HG03565 (cell line): ENCODE results near the gene G2E3.
"Not testable (repeated sequence)": the region's sequence is repeated elsewhere in the genome, so short reads cannot be mapped to it uniquely, and the experiment has no call there.

ENCODE experiments used
- ATAC-seq: cut with Tn5 transposase; IDR thresholded peaks from one replicate; pipeline ENCODE4 v1.9.1; 2021; ENCODE audit warnings: mild to moderate bottlenecking, moderate library complexity; ENCODE audit not compliant: unreplicated experiment

Gene G2E3, protein sequence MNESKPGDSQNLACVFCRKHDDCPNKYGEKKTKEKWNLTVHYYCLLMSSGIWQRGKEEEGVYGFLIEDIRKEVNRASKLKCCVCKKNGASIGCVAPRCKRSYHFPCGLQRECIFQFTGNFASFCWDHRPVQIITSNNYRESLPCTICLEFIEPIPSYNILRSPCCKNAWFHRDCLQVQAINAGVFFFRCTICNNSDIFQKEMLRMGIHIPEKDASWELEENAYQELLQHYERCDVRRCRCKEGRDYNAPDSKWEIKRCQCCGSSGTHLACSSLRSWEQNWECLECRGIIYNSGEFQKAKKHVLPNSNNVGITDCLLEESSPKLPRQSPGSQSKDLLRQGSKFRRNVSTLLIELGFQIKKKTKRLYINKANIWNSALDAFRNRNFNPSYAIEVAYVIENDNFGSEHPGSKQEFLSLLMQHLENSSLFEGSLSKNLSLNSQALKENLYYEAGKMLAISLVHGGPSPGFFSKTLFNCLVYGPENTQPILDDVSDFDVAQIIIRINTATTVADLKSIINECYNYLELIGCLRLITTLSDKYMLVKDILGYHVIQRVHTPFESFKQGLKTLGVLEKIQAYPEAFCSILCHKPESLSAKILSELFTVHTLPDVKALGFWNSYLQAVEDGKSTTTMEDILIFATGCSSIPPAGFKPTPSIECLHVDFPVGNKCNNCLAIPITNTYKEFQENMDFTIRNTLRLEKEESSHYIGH

DNA sequence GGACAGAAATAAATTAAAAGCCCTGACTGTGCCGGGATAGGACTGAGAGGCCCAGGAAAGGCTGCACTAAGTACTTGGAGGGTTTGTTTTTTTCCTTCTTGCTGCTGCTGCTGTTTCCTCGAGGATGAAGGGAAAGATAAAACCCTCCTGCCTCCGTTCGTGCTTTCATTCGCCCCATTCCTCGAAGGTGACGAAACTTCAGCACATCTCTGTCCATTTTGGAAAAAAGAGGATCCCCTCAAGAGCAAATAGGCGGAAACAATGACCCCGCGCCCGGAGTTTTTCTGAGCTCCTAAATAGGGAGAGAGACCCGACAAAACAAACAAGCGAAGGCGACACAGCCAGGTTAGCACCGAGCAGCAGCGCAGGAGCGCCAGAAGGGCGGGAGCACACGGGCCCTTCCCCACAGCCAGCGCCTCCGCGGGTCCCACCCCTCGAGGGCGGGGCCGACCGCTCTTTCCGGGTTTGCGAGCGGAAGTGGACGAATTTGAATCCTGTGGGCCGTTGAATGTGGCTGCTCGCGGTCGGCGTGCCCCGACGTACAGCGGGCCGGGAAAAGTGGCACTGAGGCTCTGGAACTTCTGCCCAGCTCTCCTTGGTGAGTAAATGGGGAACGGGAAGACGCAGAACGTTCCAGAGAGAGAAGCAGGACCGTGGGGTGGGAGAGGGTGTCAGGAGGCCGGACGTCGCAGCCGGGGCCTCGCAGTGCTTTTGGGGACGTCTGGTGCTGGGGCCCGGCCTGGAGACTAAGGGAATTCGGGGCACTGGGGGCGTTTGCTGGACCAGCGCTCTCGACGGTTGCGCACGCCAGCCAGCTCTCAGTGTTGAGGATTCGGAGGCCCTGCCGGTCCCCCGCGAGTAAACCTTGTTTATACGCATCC lies at the start of gene G2E3:
Gene G2E3 (plus strand): TSS at position 484 of the 881 bp plus-strand sequence. CDS start 21,922 bp downstream, outside the sequence.
- ATAC-seq = peak; percentile 99

DNA sequence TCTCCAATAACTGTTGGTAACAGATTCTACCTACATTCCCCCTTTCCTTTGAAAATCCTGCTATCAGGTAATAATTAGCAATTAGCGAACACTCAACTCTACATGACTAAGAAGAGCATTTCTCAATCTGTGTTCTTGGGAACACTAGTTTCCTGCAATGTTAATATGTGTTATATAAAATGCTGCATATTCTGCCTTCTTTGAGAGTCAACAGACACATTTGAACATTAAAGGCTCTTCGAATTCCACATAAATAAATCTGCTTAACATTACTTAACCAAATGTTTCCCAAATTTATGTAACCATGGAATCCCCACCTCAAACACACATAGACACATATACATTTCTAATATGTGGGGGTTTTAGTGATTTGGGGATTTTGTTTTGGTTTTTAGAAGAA lies 41.2 kb upstream of the G2E3 start:
- ATAC-seq = no peak

DNA sequence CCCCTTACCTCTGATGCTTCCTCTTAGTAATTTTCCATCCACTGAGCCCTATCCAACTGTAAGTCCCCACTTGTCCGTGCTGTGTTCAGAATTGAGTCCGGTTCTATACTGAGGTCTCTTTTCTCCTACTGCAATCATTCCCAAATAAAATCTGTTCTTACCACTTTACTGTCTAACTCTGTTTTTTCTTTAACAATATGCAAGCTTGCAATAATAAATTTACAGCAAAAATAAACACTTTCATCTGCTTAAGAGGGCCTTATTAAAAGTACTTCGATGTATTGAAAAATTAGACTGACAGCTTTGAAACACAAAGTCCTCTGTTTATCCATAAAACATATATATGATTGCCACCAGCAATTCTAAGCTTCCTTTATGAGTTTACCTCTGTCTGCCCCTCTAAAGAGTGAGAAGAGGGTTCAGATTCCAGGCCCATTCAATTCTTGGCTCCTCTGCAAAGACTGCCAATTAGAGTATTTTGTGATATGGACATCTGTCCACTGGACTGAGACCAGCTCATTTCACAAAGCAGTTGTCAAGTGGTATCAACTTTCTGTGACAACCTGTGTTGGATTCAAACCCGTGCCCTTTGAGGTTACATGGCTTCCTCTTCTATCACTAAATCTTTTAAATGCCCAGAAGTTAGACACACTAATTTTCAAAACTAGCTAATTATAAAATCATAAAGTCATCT lies 39.9 kb upstream of the G2E3 start:
- ATAC-seq = no peak

DNA sequence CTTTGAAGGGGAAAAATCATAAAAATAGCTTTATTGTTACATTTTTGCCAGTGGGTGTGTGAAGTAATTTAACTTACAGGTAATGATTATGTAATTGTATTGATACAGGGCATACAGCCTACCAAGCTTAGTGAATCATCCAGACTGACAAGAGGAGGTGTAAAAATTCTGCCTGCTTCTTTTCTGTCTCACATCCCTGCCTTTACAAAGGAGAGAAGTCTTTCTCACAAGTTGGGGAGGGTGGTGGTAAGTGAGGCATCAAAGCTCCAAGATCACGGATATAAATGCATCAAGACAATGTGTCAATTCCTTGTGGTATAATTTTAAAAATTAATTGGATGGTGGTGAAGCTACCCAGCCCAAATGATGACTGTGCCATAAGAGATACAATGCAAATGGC lies 39.0 kb upstream of the G2E3 start:
- ATAC-seq = no peak

DNA sequence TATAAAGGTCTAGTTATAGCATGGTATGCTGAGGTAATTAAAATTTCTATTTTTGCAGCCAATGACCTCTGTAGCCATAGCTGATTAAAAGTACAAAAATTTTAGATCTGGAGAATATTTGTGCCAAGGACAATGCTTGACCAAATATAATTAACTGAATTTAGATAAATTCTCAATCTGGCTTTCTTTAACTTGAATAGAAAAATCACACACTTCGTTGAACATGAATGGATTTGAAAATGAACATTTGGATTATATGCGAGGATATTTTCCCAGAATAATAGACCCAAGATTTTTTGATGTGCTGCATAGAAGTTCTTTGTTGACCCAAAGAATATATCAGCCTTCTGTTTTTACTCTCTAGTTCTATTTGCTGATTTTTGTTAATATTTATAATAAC lies 38.4 kb upstream of the G2E3 start:
- no peak for ATAC-seq

DNA sequence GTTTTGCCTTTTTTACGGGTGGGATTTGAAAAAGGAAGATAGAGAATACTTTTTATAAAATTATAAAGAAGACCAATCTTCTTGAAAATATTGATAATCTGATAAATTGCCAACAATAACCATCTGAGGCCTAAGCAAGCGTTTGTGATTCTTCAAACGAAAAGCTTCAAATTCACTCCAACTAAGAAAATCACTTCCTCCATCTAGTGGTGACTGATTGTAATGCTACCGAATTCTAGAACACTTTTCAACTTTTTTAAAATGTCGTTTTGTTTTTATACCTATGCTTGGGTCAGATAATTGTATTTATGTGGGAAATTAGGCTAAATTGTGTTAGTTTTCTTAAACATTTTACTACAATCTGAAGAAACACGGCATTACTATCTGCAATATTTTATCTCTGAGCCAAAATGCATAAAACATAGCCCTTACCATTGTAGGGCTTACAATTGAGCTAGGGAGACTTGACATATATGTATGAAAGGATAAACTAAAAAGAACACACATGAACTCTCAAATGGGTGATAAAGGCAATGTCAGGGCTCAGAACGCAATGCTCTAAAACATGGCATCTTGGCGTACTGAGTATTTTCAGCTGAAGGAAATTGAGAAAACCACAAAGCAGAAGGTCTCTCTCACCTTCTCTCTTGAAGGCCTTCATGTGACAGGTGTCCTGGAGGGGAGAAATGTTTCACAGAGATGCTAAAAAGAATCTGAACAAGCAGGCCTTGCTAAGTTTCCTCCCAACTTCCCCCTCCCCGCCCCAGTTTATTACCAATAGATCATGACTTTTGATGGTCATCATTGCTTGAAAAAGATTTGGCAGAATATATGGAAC lies 36.8 kb upstream of the G2E3 start:
- peak; percentile 69 for ATAC-seq

DNA sequence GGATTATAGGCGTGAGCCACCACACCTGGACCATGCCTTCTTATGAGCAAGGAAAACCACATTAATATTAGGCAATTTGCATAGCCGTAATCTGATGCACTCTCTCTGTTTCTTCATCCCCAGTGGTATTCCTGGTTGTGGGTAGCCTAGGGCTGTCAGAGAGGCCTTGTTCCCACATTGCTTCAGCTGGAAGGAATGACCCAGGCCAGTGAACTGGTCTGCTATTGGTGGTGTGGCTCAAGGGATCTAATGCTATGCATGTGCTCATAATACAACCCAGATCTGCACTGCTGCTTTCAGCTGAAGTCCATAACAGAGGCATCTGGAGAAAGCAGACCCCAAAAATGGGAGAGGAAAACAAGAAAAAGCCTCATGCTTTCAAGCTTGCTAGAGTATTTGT lies 33.1 kb upstream of the G2E3 start:
- no peak for ATAC-seq

DNA sequence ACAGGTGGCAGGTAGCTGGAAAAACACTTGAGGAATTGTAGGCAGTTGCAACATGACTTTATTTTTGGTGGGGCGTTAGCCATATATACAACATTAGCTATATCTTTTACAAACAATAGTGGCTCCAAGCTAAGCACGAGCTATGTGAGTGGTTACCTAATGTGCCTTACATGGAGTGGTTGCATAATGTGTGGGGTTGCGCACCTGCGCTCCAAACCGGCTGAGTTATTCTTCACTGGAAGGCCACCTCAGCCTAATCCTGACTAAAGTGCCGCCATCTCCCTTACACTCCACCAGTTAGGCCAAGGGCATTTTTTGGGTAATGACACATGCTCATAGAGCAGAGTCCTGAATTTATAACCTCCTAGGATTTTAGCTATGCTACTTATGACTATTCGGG lies 31.8 kb upstream of the G2E3 start:
- ATAC-seq = no peak

DNA sequence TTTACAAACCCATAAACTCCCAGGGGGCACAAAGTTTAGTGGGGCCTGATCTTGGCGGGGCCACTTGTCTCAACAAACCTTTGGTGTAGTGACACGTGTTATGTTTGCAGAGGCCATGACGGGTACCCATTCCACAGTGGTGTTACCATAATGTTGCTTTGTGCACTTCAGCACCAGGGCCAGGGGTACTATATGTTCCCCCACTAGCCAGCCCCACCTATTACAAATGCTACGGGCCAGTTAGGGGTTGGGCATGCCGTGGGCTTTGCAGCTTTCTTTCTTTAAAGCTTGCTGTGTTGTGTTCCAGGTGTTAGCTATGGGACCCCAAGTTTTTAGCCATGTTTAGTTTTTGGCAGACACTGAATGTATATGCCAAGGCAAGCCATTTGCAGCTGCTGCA lies 30.8 kb upstream of the G2E3 start:
- no peak for ATAC-seq

DNA sequence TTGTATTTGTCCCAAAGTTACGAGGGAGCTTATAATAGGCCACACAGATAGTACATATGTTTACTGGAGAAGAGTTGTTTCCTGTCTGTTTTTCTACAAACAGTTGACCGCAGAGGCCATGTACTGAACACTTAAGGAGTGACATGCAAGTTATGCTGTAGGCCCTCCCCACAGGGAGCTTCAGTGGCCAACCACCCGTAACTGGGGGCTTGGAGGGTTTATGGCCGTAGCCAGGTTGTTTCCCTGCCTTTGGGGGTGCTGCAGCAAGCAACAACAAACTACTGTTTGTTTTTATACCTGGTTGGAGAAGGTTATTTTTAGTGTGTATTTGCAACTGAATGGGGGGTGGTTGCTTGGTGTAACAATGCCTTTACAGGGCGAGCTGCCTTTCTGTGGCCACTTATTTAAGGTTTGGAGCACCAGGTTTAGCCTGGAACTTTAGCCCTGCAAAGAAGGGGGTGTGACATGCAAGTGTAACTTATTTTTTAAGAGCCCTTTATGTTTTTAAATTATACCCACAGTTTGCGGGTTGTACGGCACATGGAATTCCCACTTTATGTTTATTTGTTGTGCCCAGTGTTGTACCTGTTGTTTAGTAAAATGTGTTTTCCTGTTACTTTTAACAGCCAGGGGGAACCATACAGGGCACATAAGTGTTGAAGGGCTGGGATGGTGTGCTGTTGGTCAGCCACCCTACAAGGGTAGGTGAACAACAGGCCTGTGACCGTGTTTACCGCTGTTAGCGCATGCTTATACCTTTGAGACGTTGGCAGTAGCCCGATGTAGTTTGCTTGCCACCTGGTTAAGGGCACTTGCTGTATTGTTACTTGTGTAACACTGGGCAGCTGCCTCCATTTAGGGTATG lies 29.9 kb upstream of the G2E3 start:
- ATAC-seq = no peak

DNA sequence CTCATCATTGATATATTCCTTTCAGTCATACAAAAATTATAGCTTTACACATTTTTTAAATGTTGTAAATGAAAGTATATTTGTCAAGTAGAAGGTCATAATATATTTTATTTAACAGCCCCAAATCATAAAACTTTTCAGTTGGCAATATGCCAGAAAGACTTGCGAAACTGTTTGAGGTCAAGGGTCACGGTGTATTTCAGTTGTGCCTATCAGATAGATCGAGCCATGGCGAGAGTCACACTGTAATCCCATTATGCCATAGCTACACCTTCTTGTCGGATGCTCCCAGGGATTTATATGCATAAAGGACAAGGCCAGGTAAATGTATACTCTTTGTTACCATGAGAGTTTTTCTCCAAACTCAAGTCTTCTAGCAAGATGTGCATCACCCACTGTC lies 26.7 kb upstream of the G2E3 start:
- no peak for ATAC-seq

DNA sequence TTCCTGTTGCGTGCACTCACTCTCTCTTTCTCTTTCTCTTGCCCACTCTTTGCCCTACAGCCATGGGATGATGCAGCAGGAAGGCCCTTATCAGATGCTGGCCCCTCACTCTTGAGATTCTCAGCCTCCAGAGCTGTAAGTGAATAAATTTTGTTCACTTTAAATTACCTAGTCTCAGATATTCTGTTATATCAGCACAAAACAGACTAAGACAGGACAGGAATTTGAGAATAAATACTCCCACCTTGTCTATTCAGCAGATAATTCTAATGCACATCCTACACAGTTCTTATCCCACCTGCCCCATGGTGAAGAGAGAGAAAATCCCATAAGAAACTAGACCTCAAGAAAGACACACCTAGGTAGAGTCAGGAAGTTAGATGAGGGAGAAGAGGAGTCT lies 25.8 kb upstream of the G2E3 start:
- no peak for ATAC-seq

DNA sequence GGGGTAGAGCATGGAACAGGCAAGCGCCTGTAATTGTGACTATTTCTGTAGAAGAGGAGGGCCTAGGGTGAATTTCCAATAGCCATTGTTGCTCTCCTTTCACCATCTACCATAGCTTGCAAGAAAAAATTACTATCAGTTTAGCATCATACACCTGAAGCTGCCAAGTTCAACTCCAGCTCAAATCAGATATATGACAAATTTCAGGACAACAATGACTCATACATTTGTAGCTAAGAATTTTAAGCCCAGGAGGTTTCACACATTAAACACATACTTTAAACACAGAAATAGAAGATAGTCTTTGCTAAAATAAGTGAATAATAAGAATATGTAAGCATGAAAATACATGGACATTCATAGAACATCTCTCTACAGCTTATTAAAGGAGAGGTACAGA lies 17.6 kb upstream of the G2E3 start:
- ATAC-seq = no peak

DNA sequence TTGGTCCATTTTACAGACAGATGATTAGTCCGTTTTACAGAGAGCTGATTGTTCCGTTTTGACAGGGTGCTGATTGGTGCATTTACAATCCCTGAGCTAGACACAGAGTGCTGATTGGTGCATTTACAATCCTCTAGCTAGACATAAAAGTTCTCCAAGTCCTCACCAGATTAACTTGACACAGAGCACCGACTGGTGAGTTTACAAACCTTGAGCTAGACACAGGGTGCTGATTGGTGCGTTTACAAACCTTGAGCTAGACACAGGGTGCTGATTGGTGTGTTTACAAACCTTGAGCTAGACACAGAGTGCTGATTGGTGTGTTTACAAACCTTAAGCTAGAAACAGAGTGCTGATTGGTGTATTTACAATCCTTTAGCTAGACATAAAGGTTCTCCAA lies 12.2 kb upstream of the G2E3 start:
- ATAC-seq = not testable (repeated sequence)

DNA sequence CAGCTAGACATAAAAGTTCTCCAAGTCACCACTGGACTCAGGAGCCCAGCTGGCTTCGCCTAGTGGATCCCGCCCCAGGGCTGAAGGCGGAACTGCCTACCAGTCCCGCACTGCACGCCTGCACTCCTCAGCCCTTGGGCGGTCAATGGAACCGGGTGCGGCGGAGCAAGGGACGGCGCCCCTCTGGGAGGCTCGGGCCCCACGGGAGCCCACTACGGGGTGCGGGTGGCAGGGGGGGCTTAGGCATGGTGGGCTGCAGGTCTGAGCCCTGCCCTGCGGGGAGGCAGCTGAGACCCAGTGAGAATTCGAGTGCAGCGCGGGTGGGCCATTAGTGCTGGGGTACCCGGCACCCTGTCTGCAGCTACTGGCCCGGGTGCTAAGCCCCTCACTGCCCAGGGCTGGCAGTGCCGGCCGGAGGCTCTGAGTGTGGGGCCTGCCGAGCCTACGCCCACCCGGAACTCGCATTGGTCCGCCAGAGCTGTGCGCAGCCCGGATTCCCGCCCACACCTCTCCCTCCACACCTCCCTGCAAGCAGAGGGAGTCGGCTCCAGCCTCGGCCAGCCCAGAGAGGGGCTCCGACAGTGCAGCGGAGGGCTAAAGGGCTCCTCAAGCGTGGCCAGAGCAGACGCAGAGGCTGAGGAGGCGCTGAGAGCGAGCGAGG lies 11.4 kb upstream of the G2E3 start:
- no peak for ATAC-seq

DNA sequence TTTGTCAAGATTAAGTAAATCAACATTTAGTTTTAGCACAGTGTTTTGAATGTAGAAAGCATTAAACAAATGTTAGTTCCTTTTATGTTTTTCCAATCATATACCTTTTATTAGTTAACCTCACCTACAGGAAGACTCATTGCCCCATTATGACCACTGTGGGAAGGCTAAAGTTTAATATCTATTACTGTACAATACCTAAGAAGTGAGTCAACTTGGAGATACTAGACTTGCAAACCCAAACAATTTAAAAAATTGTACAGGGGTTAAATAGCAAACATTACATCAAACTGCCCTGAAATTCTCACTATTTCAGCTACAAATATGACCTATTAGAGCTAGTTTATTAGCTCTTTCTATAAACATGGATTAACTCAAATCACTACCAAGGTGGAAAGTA lies 8.6 kb upstream of the G2E3 start:
- no peak for ATAC-seq

DNA sequence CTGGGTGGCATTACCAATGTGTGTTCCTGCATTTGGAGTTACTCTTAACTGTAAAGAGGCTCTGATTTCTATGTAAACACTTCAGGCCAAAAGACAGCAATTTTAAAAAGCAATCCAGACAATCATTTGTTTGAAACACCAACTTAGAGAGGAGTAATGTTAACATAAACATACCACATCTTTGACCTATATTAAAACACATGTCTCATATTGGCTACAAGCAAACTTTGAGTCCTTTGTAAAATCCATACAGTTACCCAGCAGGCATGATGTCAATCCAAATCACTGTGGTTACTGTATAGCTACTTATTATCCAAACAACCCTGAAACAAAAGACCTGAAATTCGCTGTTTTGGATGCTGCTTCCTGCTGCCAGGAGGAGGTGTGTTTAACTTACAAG lies 7.5 kb upstream of the G2E3 start:
- ATAC-seq = no peak

DNA sequence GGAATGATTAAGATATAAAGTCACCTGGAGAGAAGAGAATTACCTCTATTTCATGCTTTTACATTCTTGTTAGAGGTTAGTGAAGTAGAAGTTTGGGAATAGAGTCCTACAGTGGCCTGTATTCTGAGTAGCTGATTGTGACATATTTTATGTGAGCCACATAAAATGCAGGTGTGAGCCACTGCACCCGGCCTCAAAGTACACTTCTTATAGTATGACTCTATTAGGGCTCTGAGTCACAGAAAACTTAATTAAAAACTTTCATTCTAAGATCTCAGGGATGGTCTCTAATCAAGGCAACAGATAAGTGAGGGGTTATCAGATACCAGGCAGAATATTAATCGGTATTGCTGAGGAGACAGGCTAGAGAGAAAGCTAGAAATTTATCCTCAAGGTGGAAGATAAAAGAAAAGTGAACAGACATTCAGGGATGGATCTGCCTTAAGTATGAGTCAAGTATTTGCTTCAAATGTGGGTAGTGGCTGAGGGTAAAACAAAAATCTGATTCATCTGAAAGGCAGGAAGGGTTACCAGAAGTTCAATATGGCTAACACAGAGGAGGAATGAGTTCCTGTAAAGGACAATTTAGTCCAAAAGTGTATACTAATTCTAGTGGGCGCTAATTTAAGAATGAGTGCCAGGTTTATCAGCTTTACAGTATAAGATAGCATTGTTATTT lies 5.5 kb upstream of the G2E3 start:
- ATAC-seq = no peak
